SK-N-SH treated with all-trans-retinoic acid at 6 μM for 48 hours (cell line): ENCODE results near the gene ATL1.

ENCODE experiments used
- ATAC-seq: fragments of 200-7000 bp; cut with Tn5 transposase; 3 replicates; pipeline ENCODE4 v1.9.1; 2020; ENCODE audit warnings: mild to moderate bottlenecking, moderate library complexity
- BACH2 ChIP-seq: fragments of 250-450 bp; sonication (Bioruptor Pico); IDR thresholded peaks from 2 replicates; pipeline ENCODE4 v1.9.0; 2021; ENCODE audit warnings: mild to moderate bottlenecking, borderline replicate concordance
- CREB5 ChIP-seq: fragments of 250-450 bp; sonication (Bioruptor Pico); IDR thresholded peaks from 2 replicates; pipeline ENCODE4 v1.5.1; 2020; ENCODE audit warnings: low read depth, mild to moderate bottlenecking, moderate library complexity
- CSDC2 ChIP-seq: fragments of 250-450 bp; sonication (Bioruptor Pico); IDR thresholded peaks from 2 replicates; pipeline ENCODE4 v1.5.0; 2020; ENCODE audit warnings: mild to moderate bottlenecking, moderate library complexity
- ESRRG ChIP-seq: fragments of 250-450 bp; sonication (Bioruptor Pico); IDR thresholded peaks from 2 replicates; pipeline ENCODE4 v1.6.1; 2021; ENCODE audit warnings: mild to moderate bottlenecking
- ISL1 ChIP-seq: fragments of 250-450 bp; sonication (Bioruptor Pico); IDR thresholded peaks from 2 replicates; pipeline ENCODE4 v2.1.2; 2022; ENCODE audit warnings: mild to moderate bottlenecking, moderate library complexity
- OSR1 ChIP-seq: fragments of 250-450 bp; sonication (Bioruptor Pico); IDR thresholded peaks from 2 replicates; pipeline ENCODE4 v1.8.0; 2022; ENCODE audit warnings: moderate library complexity, mild to moderate bottlenecking, inconsistent platforms
- PATZ1 ChIP-seq: fragments of 250-450 bp; sonication (Bioruptor Pico); IDR thresholded peaks from 2 replicates; pipeline ENCODE4 v1.8.0; 2020; ENCODE audit warnings: mild to moderate bottlenecking, moderate library complexity, borderline replicate concordance
- POU6F1 ChIP-seq: fragments of 250-450 bp; sonication (Bioruptor Pico); IDR thresholded peaks from 2 replicates; pipeline ENCODE4 v1.8.0; 2021; ENCODE audit warnings: low read depth, mild to moderate bottlenecking, moderate library complexity, borderline replicate concordance
- PPARA ChIP-seq: fragments of 250-450 bp; sonication (Bioruptor Pico); IDR thresholded peaks from 2 replicates; pipeline ENCODE4 v1.5.0; 2020; ENCODE audit warnings: mild to moderate bottlenecking, borderline replicate concordance
- RARB ChIP-seq: fragments of 250-450 bp; sonication (Bioruptor Pico); IDR thresholded peaks from 2 replicates; pipeline ENCODE4 v1.8.0; 2021; ENCODE audit warnings: mild to moderate bottlenecking, moderate library complexity
- SNAI2 ChIP-seq: fragments of 250-450 bp; sonication (Bioruptor Pico); IDR thresholded peaks from 2 replicates; pipeline ENCODE4 v1.5.0; 2020; ENCODE audit warnings: mild to moderate bottlenecking, moderate library complexity
- TCF4 ChIP-seq: fragments of 250-450 bp; sonication (Bioruptor Pico); IDR thresholded peaks from 2 replicates; pipeline ENCODE4 v1.8.0; 2021; ENCODE audit warnings: mild to moderate bottlenecking, moderate library complexity, borderline replicate concordance
- TOX ChIP-seq: fragments of 250-450 bp; sonication (Bioruptor Pico); IDR thresholded peaks from 2 replicates; pipeline ENCODE4 v1.8.0; 2021; ENCODE audit warnings: mild to moderate bottlenecking, moderate library complexity, borderline replicate concordance
- TSHZ2 ChIP-seq: fragments of 250-450 bp; sonication (Bioruptor Pico); IDR thresholded peaks from 2 replicates; pipeline ENCODE4 v1.5.0; 2020; ENCODE audit warnings: mild to moderate bottlenecking, moderate library complexity
- ZC3H10 ChIP-seq: fragments of 250-450 bp; sonication (Bioruptor Pico); IDR thresholded peaks from 2 replicates; pipeline ENCODE4 v1.5.1; 2021; ENCODE audit warnings: mild to moderate bottlenecking, moderate library complexity
- ZFP3 ChIP-seq: fragments of 250-450 bp; sonication (Bioruptor Pico); IDR thresholded peaks from 2 replicates; pipeline ENCODE4 v1.5.0; 2020; ENCODE audit warnings: mild to moderate bottlenecking, moderate library complexity
- ZFP30 ChIP-seq: fragments of 450-650 bp; formaldehyde crosslinking; IDR thresholded peaks from 2 replicates; pipeline ENCODE4 v1.5.0; 2022; ENCODE audit warnings: mild to moderate bottlenecking, moderate library complexity
- ZNF565 ChIP-seq: fragments of 450-650 bp; formaldehyde crosslinking; conservative IDR thresholded peaks from 2 replicates; pipeline ENCODE4 v1.5.0; 2020; ENCODE audit warnings: low read depth, mild to moderate bottlenecking, moderate library complexity
- ZNF70 ChIP-seq: fragments of 450-650 bp; formaldehyde crosslinking; IDR thresholded peaks from 2 replicates; pipeline ENCODE4 v1.5.0; 2020; ENCODE audit warnings: mild to moderate bottlenecking, moderate library complexity
- ZNF8 ChIP-seq: fragments of 450-650 bp; formaldehyde crosslinking; IDR thresholded peaks from 2 replicates; pipeline ENCODE4 v1.5.0; 2020; ENCODE audit warnings: mild to moderate bottlenecking, moderate library complexity

ATL1 gene

GRCh38 chr14:50631408-50631821, 71.5 kb downstream of the ATL1 start:
- ATAC-seq, result peak; percentile 91
- TF ChIP-seq PATZ1 (CRISPR knock-in tag) (no peak), ZNF565 (CRISPR knock-in tag) (no peak), TOX (CRISPR knock-in tag) (no peak), ISL1 (CRISPR knock-in tag) (no peak), CREB5 (CRISPR knock-in tag) (no peak), ZFP3 (CRISPR knock-in tag) (no peak), ZNF8 (CRISPR knock-in tag) (no peak), RARB (CRISPR knock-in tag) (no peak), BACH2 (CRISPR knock-in tag) (no peak), POU6F1 (no peak), ESRRG (CRISPR knock-in tag) (no peak)
- TF ChIP-seq, all 23 proteins: peak for 0

GRCh38 chr14:50633954-50634353, 74.0 kb downstream of the ATL1 start:
- TF ChIP-seq ZNF70 (CRISPR knock-in tag) (no peak), TOX (CRISPR knock-in tag) (no peak), PPARA (CRISPR knock-in tag) (no peak), SNAI2 (CRISPR knock-in tag) (no peak), RARB (CRISPR knock-in tag) (no peak), ZNF565 (CRISPR knock-in tag) (no peak)
- TF ChIP-seq, all 23 proteins: peak for 0
- ATAC-seq, result no peak

- no peak for TF ChIP-seq ZNF70 (CRISPR knock-in tag)
- TF ChIP-seq ZNF565 (CRISPR knock-in tag), result no peak
- no peak for TF ChIP-seq TSHZ2 (CRISPR knock-in tag)
- TF ChIP-seq CSDC2 (CRISPR knock-in tag), result no peak
- no peak for TF ChIP-seq ZC3H10
- no peak for TF ChIP-seq PATZ1 (CRISPR knock-in tag)
- TF ChIP-seq BACH2 (CRISPR knock-in tag), result no peak
- TF ChIP-seq TOX (CRISPR knock-in tag), result no peak
- TF ChIP-seq OSR1 (CRISPR knock-in tag), result no peak
- TF ChIP-seq POU6F1, result no peak
- TF ChIP-seq TCF4 (CRISPR knock-in tag), result no peak
- no peak for TF ChIP-seq ZFP30
- no peak for TF ChIP-seq ISL1 (CRISPR knock-in tag)
- TF ChIP-seq ZNF8 (CRISPR knock-in tag), result no peak
- no peak for TF ChIP-seq ESRRG (CRISPR knock-in tag)
- no peak for ATAC-seq
Observed at GRCh38 chr14:50635141-50635540, 75.2 kb downstream of the ATL1 start.
